GM10248 (cell line): Measurements from ENCODE around the gene GRK5.

ENCODE experiments used
- CTCF ChIA-PET: fragments of 300-600 bp; sonication (Branson Sonifier 250); formaldehyde crosslinking; extraction: SDS; loops from one replicate; lab custom pipeline; 2021; ENCODE audit warnings: antibody characterized with exemption; lab: Yijun Ruan, JAX
- POLR2A ChIA-PET: fragments of 350-650 bp; sonication (Branson Sonifier 250); formaldehyde crosslinking; extraction: SDS; loops from one replicate; lab custom pipeline; 2020; ENCODE audit warnings: antibody characterized with exemption; lab: Yijun Ruan, JAX
- DNase-seq: peaks from one replicate; pipeline ENCODE4 v3.0.0; 2012; ENCODE audit errors: extremely low spot score
- CTCF ChIP-seq: IDR thresholded peaks from 2 replicates; pipeline ENCODE4 v1.5.1; 2012; ENCODE audit warnings: mild to moderate bottlenecking, low read depth; ENCODE audit errors: extremely low read depth, missing control alignments, control extremely low read depth

GRK5 gene

GRCh38 chr10:119357412-119358151 is 150.2 kb downstream of the GRK5 start:
- DNase-seq, result no peak
- ChIA-PET POLR2A (no interaction called here), CTCF (interaction anchor here (1.1 kb wide), 1 partner anchor 148 kb away, joined by 3 read pairs; no protein-coding TSS in a partner anchor)
- no peak for TF ChIP-seq CTCF

- no peak for DNase-seq
- no peak for TF ChIP-seq CTCF
- ChIA-PET CTCF (interaction anchor here (1.1 kb wide), 1 partner anchor 149 kb away, joined by 3 read pairs; no protein-coding TSS in a partner anchor), POLR2A (no interaction called here)
Observed at GRCh38 chr10:119358152-119358512, 150.8 kb downstream of the GRK5 start.

GRCh38 chr10:119358567-119358966 is 151.2 kb downstream of the GRK5 start:
- DNase-seq, result no peak
- ChIA-PET CTCF (interaction anchor here (1.3 kb wide), 1 partner anchor 10 kb away, joined by 3 read pairs; no protein-coding TSS in a partner anchor), POLR2A (no interaction called here)
- TF ChIP-seq CTCF, result no peak

- TF ChIP-seq CTCF, result no peak
- ChIA-PET POLR2A (no interaction called here), CTCF (interaction anchor here (1.3 kb wide), 1 partner anchor 10 kb away, joined by 3 read pairs; no protein-coding TSS in a partner anchor)
- no peak for DNase-seq
Observed at GRCh38 chr10:119359025-119359424, 151.7 kb downstream of the GRK5 start.

- DNase-seq, result no peak
- TF ChIP-seq CTCF, result no peak
- POLR2A ChIA-PET, result interaction anchor here (0.8 kb wide), 1 partner anchor 8 kb away, joined by 3 read pairs; no protein-coding TSS in a partner anchor
- CTCF ChIA-PET, result interaction anchor here (0.7 kb wide), 1 partner anchor 32 kb away, joined by 3 read pairs; no protein-coding TSS in a partner anchor
Observed at GRCh38 chr10:119360181-119360921, 153.0 kb downstream of the GRK5 start.

- ChIA-PET POLR2A (interaction anchor here (0.8 kb wide), 1 partner anchor 9 kb away, joined by 3 read pairs; no protein-coding TSS in a partner anchor), CTCF (interaction anchor here (1.0 kb wide), 1 partner anchor 11 kb away, joined by 3 read pairs; no protein-coding TSS in a partner anchor)
- no peak for DNase-seq
- no peak for TF ChIP-seq CTCF
Observed at GRCh38 chr10:119361037-119361436, 153.7 kb downstream of the GRK5 start.
